ENCODE data around the gene CEBPG.

DNA sequence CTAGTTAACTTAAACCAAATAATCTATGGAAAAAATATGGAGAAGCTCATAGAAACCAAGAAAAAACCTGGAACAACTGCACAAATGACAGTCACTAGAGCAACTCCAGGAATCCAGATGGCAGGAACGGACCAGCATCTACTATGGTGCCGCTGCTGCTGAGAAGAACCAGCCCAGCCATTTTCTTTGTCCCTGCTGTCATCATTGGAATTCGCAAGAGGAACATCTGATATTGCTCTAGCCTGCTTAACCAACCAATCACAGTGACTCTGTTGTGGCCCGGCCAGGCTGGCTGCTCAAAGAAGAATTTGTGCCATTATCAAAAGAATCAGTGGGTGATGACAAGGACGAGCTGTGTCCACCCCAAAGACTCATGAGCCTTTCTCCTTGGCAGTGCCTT is 38.1 kb upstream of the CEBPG start:
- TF ChIP-seq, protein P1, sequence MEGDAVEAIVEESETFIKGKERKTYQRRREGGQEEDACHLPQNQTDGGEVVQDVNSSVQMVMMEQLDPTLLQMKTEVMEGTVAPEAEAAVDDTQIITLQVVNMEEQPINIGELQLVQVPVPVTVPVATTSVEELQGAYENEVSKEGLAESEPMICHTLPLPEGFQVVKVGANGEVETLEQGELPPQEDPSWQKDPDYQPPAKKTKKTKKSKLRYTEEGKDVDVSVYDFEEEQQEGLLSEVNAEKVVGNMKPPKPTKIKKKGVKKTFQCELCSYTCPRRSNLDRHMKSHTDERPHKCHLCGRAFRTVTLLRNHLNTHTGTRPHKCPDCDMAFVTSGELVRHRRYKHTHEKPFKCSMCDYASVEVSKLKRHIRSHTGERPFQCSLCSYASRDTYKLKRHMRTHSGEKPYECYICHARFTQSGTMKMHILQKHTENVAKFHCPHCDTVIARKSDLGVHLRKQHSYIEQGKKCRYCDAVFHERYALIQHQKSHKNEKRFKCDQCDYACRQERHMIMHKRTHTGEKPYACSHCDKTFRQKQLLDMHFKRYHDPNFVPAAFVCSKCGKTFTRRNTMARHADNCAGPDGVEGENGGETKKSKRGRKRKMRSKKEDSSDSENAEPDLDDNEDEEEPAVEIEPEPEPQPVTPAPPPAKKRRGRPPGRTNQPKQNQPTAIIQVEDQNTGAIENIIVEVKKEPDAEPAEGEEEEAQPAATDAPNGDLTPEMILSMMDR (IDR thresholded peaks at IDR 0.05), result no peak
- no peak for TF ChIP-seq EZH2 (IDR thresholded peaks at IDR 0.05; ENCODE audit: borderline replicate concordance, insufficient read depth, low read depth, low read length, poor library complexity, severe bottlenecking)

All from B cell (primary cell).